Right lobe of liver (tissue), 4 donors: ENCODE data around the gene SPRR2F.
"Not testable (repeated sequence)": the region's sequence is repeated elsewhere in the genome, so short reads cannot be mapped to it uniquely, and the experiment has no call there.

ENCODE experiments used
- CTCF ChIP-seq, 4 donors: fragments of 200-600 bp in 3 of 4; fragments of 450-650 bp in 1 of 4; IDR thresholded peaks; one replicate each; pipeline versions ENCODE4 v1.5.1 to v1.8.0; 2016 to 2022; ENCODE audit warnings: antibody characterized with exemption in 4 of 4, mild to moderate bottlenecking in 2 of 4
- POLR2A ChIP-seq: fragments of 450-650 bp; IDR thresholded peaks from one replicate; pipeline ENCODE4 v1.6.1; 2017; ENCODE audit warnings: antibody characterized with exemption, mild to moderate bottlenecking
- donor health status: DM: no; HTN: no; CAD: no.
- donor health status: DM: no; HTN: no; CAD: no.
- donor health status: DM: no; HTN: yes; CAD: no.

- not testable (repeated sequence) for TF ChIP-seq CTCF (IDR thresholded peaks at IDR 0.05); POLR2A
Observed at GRCh38 chr1:153123793-153124192, 10.5 kb upstream of the SPRR2F start.
